Heart right ventricle (tissue), 16 donors: Measurements from ENCODE around the gene PTPRN2. TPM values are rescaled to one million over a fixed set of nuclear protein-coding genes. Genes with fewer than 3 reads are reported as not detected.
"Not testable (repeated sequence)": the region's sequence is repeated elsewhere in the genome, so short reads cannot be mapped to it uniquely, and the experiment has no call there.

ENCODE experiments used
- ATAC-seq, 8 donors: fragments of 200-7000 bp; cut with Tn5 transposase; one replicate each; pipeline ENCODE4 v1.9.1; 2020; ENCODE audit warnings: mild to moderate bottlenecking in 8 of 8, moderate library complexity in 8 of 8, moderate number of reproducible peaks in 1 of 8
- DNase-seq, 2 donors: peaks; one replicate each; pipeline ENCODE4 v3.0.0-alpha.2; 2020
- H3K27ac ChIP-seq, 10 donors: fragments of 200-600 bp; sonication (generic) in 2 of 10; one replicate each; pipeline versions ENCODE4 v1.5.0 to v1.8.0; 2020 to 2022; ENCODE audit warnings: mild to moderate bottlenecking in 3 of 10
- H3K27me3 ChIP-seq, 7 donors: fragments of 200-600 bp; one replicate each; pipeline ENCODE4 v1.8.0; 2021 to 2022; ENCODE audit warnings: mild to moderate bottlenecking in 2 of 7
- H3K36me3 ChIP-seq, 9 donors: fragments of 200-600 bp; sonication (generic) in 1 of 9; one replicate each; pipeline versions ENCODE4 v1.5.0 to v1.8.0; 2020 to 2022; ENCODE audit warnings: mild to moderate bottlenecking in 2 of 9
- H3K4me1 ChIP-seq, 9 donors: fragments of 200-600 bp; sonication (generic) in 1 of 9; one replicate each; pipeline versions ENCODE4 v1.5.0 to v1.8.0; 2020 to 2022; ENCODE audit warnings: mild to moderate bottlenecking in 4 of 9
- H3K4me3 ChIP-seq, 10 donors: fragments of 200-600 bp; sonication (generic) in 2 of 10; one replicate each; pipeline versions ENCODE4 v1.5.0 to v1.8.0; 2020 to 2022; ENCODE audit warnings: mild to moderate bottlenecking in 7 of 10, moderate library complexity in 2 of 10
- H3K9me3 ChIP-seq, 11 donors: fragments of 200-600 bp in 10 of 11; sonication (generic) in 2 of 11; one replicate each; pipeline versions ENCODE4 v1.5.0 to v1.8.0; 2013 to 2022; ENCODE audit warnings: mild to moderate bottlenecking in 2 of 11, control low read depth in 1 of 11, moderate library complexity in 1 of 11
- CTCF ChIP-seq, 9 donors: fragments of 200-600 bp; sonication (generic) in 2 of 9; IDR thresholded peaks; one replicate each; pipeline versions ENCODE4 v1.5.0 to v1.8.0; 2021 to 2022; ENCODE audit warnings: antibody characterized with exemption in 9 of 9, mild to moderate bottlenecking in 5 of 9, moderate library complexity in 1 of 9
- WGBS, 2 donors: extraction: QIAGEN DNeasy Blood & Tissue Kit; methylation state at CpG; one replicate each; pipeline ENCODE4 v1.1.7; 2013; ENCODE audit warnings: inconsistent platforms in 1 of 2; 5-methylcytosine and 5-hydroxymethylcytosine counted together
- intact Hi-C, 10 donors: fragments of 100-400 bp; cut with DNase I; formaldehyde crosslinking; loops; one replicate each; pipeline versions ENCODE4 v1.11.1 to v1.14.2; 2022
- polyA plus RNA-seq, 2 donors: library from polyadenylated mRNA; stranded (reverse); fragments of 200-250 nt; gene quantifications; one replicate each; pipeline ENCODE4 v1.2.3, GENCODE V29; 2013
- total RNA-seq, 10 donors: library from RNA; stranded (reverse); fragmentation: NEBNext Ultra II Directional in 3 of 10; extraction: Animal tissue kit (Norgen Biotek cat#: 25700) in 3 of 10; gene quantifications; one replicate each; pipeline versions ENCODE4 v1.2.1 to v1.2.4, GENCODE V29; 2021 to 2023
- donor health status: Arrhythmogenic right ventricular cardiomyopathy.
- donor health status: ischemic (EF 13 %, LVEDD 7.1; RV severe dilation, severe dysfunction).
- donor health status: healthy with polysubstance abuse.
- donor health status: DM: no; HTN: yes; CAD: no.
- donor health status: DM: no; HTN: no; CAD: no.
- donor health status: ischemic (EF 25% LVEDD 6.9; RV normal size, moderate dysfunction).
- donor health status: ischemic (EF 25% LVEDD 5.7; RV mildly dilated, moderate dysfunction).
- donor health status: healthy.
- donor health status: DM: yes; HTN: yes; CAD: no.
- donor health status: Ischemic cardiomyopathy.
- donor health status: ischemic (EF 35%, LVEDD 5.7; RV mildly dilated, moderate dysfunction).
- donor health status: nonischemic (EF 11% LVEDD 7.7; RV severe dilation, severe dysfunction).
- donor health status: DM: yes; HTN: yes; CAD: no.
- donor health status: PGD.
- donor health status: ischemic (EF 29% LVEDD 5.4; RV normal size, mild dysfunction).
- donor health status: nonischemic (EF 23%, LVEDD 6.1; RV moderate dilation, normal function).

PTPRN2 gene
- total and polyA plus RNA-seq, 12 donors = 0.82 to 1.8 (median 1.3) TPM

- WGBS, 2 donors = 70 to 86% methylated on average over 7 of the region's 7 CpGs
- no peak for DNase-seq
- no peaks in the 10 kb centered on the region for H3K9me3 ChIP-seq
- intact Hi-C loops = no loop called here
- peaks cover 0 to 16% (median 4%) of the 10 kb centered on the region in 7 donors for H3K27me3 ChIP-seq
- H3K4me3 ChIP-seq = no peak overlapping the region
- H3K27ac ChIP-seq = no peak overlapping the region
- ATAC-seq = no peak
- peaks cover 0 to 5% (median 0%) of the 10 kb centered on the region in 9 donors for H3K4me1 ChIP-seq
- no peak for TF ChIP-seq CTCF (IDR thresholded peaks at IDR 0.05)
- no peaks in the 10 kb centered on the region for H3K36me3 ChIP-seq
Observed at GRCh38 chr7:158537516-158537882, 50.1 kb downstream of the PTPRN2 start.

- WGBS, 2 donors = 56 to 58% methylated on average over 13 of the region's 13 CpGs
- no peak overlapping the region for H3K4me3 ChIP-seq
- H3K27ac ChIP-seq = no peak overlapping the region
- no peaks in the 10 kb centered on the region for H3K9me3 ChIP-seq
- peak in 1 of 8 donors; percentile 21 for ATAC-seq
- DNase-seq = no peak
- intact Hi-C loops = no loop called here
- H3K27me3 ChIP-seq = peaks cover 0 to 16% (median 3%) of the 10 kb centered on the region in 7 donors
- H3K4me1 ChIP-seq = peaks cover 0 to 5% (median 0%) of the 10 kb centered on the region in 9 donors
- no peaks in the 10 kb centered on the region for H3K36me3 ChIP-seq
- no peak for TF ChIP-seq CTCF (IDR thresholded peaks at IDR 0.05)
Observed at GRCh38 chr7:158536871-158537515, 50.6 kb downstream of the PTPRN2 start.

- Histone ChIP-seq H3K4me3 (no peak overlapping the region), H3K4me1 (peaks cover 0 to 5% (median 0%) of the 10 kb centered on the region in 9 donors), H3K27ac (no peak overlapping the region), H3K9me3 (no peaks in the 10 kb centered on the region), H3K36me3 (no peaks in the 10 kb centered on the region), H3K27me3 (peaks cover 0 to 22% (median 4%) of the 10 kb centered on the region in 7 donors)
- no peak for DNase-seq
- intact Hi-C loops = no loop called here
- 69 to 74% methylated on average over 4 of the region's 4 CpGs for WGBS, 2 donors
- TF ChIP-seq CTCF (IDR thresholded peaks at IDR 0.05) = no peak
- no peak for ATAC-seq
Observed at GRCh38 chr7:158535079-158535478, 52.5 kb downstream of the PTPRN2 start.

DNA sequence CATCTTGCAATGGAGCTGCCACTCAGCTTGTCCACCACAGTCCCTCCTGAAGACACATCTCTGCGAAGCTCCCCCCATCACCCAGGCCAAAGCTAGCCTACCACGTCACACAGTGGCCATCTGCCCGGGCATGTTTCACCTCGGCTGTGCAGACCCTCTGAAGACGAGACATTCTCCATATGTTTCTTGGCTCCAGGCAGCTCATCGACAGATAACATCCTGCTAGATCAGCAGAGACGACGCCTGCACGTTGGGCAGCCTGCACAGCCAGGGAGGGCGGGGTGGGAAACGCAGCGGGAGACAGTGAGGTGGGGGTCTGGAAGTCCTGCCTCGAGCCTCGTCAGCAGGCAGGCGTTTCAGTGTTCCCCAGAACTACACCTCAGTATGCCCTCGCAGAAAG, 53.0 kb downstream of the PTPRN2 start:
- Histone ChIP-seq H3K27ac (no peak overlapping the region), H3K36me3 (no peaks in the 10 kb centered on the region), H3K4me3 (no peak overlapping the region), H3K4me1 (peaks cover 0 to 5% (median 0%) of the 10 kb centered on the region in 9 donors), H3K27me3 (peaks cover 0 to 22% (median 4%) of the 10 kb centered on the region in 7 donors), H3K9me3 (no peaks in the 10 kb centered on the region)
- no peak for TF ChIP-seq CTCF (IDR thresholded peaks at IDR 0.05)
- intact Hi-C loops = no loop called here
- 66 to 73% methylated on average over 16 of the region's 16 CpGs for WGBS, 2 donors
- ATAC-seq (no peak), DNase-seq (no peak)

GRCh38 chr7:158534134-158534515, 53.5 kb downstream of the PTPRN2 start:
- DNase-seq, H3K36me3 ChIP-seq, H3K4me1 ChIP-seq, intact Hi-C loops, ATAC-seq, H3K27ac ChIP-seq, H3K4me3 ChIP-seq, H3K9me3 ChIP-seq: not testable (repeated sequence)
- WGBS, 2 donors = 77 to 86% methylated on average over 12 of the region's 12 CpGs
- H3K27me3 ChIP-seq = peaks cover 0 to 22% (median 9%) of the 10 kb centered on the region in 7 donors
